BE2C (cell line): ENCODE measurements around the gene SPSB3.

Experiments used
- DNase-seq: peaks from one replicate; pipeline ENCODE4 v3.0.0-alpha.2; 2020
- H3K27me3 ChIP-seq: fragments of 250-450 bp; sonication (Bioruptor Pico); 2 replicates; pipeline ENCODE4 v1.5.1; 2020; ENCODE audit warnings: mild to moderate bottlenecking
- H3K36me3 ChIP-seq: fragments of 250-450 bp; sonication (Bioruptor Pico); 2 replicates; pipeline ENCODE4 v1.5.1; 2020; ENCODE audit warnings: mild to moderate bottlenecking
- H3K4me1 ChIP-seq: fragments of 250-450 bp; sonication (Bioruptor Pico); 2 replicates; pipeline ENCODE4 v1.5.1; 2020
- H3K4me3 ChIP-seq: 2 replicates; pipeline ENCODE4 v1.5.1; 2011; ENCODE audit warnings: low read depth, low read length
- H3K9me3 ChIP-seq: fragments of 250-450 bp; sonication (Bioruptor Pico); 2 replicates; pipeline ENCODE4 v1.5.1; 2020
- TF ChIP-seq, protein P1 (sequence below): IDR thresholded peaks from 2 replicates; pipeline ENCODE4 v1.5.1; 2012; ENCODE audit warnings: mild to moderate bottlenecking, low read depth, low read length

The SPSB3 gene

DNA sequence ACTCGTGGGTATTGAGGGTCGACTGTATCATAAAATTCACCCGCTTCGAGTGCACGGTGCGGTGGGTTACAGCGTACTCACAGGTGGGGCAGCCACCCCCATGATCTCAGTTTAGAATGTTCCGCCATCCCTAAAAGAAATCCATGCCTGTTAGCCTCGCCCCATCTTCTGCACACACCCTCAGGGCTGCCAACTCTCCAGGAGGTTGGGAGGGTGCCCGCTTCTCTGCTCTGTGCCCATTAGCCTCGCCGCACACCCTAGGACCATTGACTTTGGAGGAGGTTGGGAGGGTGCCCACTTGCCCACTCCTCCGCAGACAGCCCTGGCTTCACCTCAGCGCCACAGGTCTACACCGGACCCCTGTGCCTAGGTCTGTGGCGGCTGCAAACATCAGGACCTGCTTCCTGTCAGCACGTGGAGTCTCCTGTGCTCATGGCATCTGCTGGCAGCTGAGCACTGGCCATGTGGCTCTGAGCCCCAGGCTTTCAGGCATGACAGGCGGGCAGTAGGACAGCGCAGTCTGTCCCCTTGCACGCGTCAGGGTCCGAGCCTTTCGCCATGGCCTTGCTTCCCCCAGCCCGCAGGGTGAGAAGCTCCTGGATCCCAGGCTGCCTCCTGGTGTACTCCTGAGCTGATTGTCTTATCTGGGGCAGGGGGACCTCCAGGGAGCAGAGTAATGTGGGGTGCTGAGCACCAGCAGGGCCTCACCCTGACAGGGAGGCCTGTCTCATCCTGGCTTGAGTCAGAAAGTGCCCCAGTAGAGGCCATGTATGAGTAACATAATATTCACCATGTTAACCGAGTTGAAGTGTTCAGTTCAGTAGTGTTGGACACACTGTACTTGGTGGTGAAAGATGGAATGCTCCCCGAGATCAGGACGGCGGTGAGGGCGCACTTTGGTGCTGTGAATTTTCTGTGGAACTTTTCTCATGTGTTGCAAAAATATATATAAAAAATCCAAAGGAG is 32.9 kb downstream of the SPSB3 start:
- TF ChIP-seq, protein P1, sequence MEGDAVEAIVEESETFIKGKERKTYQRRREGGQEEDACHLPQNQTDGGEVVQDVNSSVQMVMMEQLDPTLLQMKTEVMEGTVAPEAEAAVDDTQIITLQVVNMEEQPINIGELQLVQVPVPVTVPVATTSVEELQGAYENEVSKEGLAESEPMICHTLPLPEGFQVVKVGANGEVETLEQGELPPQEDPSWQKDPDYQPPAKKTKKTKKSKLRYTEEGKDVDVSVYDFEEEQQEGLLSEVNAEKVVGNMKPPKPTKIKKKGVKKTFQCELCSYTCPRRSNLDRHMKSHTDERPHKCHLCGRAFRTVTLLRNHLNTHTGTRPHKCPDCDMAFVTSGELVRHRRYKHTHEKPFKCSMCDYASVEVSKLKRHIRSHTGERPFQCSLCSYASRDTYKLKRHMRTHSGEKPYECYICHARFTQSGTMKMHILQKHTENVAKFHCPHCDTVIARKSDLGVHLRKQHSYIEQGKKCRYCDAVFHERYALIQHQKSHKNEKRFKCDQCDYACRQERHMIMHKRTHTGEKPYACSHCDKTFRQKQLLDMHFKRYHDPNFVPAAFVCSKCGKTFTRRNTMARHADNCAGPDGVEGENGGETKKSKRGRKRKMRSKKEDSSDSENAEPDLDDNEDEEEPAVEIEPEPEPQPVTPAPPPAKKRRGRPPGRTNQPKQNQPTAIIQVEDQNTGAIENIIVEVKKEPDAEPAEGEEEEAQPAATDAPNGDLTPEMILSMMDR: no peak
- Histone ChIP-seq H3K36me3 (peaks cover 41% of the 10 kb centered on the region), H3K9me3 (no peaks in the 10 kb centered on the region), H3K4me3 (no peak overlapping the region), H3K4me1 (no peaks in the 10 kb centered on the region), H3K27me3 (no peaks in the 10 kb centered on the region)
- no peak for DNase-seq

DNA sequence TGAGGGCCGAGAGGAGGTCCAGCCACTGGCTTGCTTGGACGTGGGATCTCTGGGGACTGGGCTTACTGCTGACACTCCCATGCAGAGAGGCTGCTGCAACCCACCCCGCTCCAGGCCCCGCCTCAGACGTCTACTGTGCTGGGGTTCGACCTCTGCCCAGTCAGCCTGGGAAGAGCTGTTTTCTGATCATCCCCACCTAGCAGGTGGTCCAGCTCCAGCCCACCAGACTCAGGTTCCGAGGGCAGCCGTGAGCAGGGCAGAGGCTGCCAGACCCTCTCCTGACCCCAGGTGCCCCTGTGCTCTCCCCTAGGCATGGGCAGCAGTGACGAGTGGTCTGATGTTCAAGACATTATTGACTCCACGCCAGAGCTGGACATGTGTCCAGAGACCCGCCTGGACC is 34.4 kb downstream of the SPSB3 start:
- H3K27me3 ChIP-seq: no peaks in the 10 kb centered on the region
- H3K4me3 ChIP-seq: no peak overlapping the region
- peaks cover 41% of the 10 kb centered on the region for H3K36me3 ChIP-seq
- H3K9me3 ChIP-seq: no peaks in the 10 kb centered on the region
- no peaks in the 10 kb centered on the region for H3K4me1 ChIP-seq
- no peak for DNase-seq
- TF ChIP-seq, protein P1: no peak

DNA sequence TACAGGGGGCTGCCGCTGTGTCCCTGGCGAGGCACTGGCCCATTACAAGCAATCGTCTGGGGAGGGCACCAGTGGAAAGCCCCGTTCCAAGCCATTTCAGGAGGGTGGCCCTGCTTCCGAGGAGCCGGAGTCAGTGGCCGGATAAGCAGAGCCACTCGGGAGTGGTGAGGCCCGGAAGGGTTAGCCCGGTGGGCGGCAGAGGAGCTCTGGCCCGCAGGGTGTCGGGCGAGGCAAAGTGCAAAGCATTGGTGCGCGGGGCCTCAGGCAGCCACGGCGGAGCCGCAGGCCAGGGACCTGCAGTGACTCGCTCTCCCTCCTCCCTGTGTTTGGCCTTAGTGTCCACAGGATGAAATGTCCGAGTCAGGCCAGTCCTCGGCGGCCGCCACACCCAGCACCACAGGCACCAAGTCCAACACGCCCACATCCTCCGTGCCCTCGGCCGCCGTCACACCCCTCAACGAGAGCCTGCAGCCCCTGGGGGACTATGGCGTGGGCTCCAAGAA is 35.6 kb downstream of the SPSB3 start:
- Histone ChIP-seq H3K4me1 (no peaks in the 10 kb centered on the region), H3K9me3 (no peaks in the 10 kb centered on the region), H3K27me3 (no peaks in the 10 kb centered on the region), H3K4me3 (no peak overlapping the region), H3K36me3 (peaks cover 31% of the 10 kb centered on the region)
- TF ChIP-seq, protein P1: no peak
- DNase-seq: no peak

DNA sequence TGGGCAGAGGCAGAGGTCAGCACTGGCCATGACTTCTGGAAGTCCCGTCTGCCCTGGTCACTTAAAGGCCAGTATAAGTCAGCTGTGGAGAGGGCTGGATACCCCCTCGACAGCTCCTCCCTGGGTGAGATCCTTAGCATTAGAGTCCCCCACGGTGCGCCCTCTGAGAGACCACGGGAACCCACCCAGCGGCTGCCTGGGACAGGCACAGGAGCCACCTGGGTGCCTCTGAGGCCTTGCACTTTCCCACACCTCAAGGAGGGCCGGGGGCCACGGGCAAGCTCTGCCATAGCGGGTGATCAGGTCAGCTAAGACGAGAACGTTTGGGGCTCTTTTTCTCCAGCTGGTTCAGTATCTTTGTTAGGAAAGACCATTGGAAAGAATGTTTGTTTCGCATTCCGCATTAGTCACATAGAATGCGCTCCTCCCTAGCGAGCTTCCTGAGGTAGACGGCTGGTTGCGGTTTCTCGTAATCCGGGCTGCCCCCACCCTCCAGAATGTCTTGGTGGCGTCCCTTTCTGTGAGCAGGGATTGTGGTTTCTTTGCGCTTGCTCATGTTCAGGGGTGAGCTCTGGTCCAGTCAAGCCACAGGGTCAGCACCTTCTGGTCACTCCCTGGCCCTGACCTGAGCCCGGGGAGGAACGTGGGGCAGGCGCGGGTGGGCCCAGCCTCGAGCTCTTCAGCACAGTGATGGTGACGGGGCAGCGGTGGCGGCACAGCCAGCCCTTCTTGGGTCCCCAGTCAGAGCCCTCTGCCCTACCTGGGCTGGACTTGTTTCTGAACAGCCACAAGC is 36.3 kb downstream of the SPSB3 start:
- H3K4me3 ChIP-seq: no peak overlapping the region
- H3K4me1 ChIP-seq: no peaks in the 10 kb centered on the region
- no peak for DNase-seq
- peaks cover 29% of the 10 kb centered on the region for H3K36me3 ChIP-seq
- no peaks in the 10 kb centered on the region for H3K27me3 ChIP-seq
- no peaks in the 10 kb centered on the region for H3K9me3 ChIP-seq
- TF ChIP-seq, protein P1: no peak

DNA sequence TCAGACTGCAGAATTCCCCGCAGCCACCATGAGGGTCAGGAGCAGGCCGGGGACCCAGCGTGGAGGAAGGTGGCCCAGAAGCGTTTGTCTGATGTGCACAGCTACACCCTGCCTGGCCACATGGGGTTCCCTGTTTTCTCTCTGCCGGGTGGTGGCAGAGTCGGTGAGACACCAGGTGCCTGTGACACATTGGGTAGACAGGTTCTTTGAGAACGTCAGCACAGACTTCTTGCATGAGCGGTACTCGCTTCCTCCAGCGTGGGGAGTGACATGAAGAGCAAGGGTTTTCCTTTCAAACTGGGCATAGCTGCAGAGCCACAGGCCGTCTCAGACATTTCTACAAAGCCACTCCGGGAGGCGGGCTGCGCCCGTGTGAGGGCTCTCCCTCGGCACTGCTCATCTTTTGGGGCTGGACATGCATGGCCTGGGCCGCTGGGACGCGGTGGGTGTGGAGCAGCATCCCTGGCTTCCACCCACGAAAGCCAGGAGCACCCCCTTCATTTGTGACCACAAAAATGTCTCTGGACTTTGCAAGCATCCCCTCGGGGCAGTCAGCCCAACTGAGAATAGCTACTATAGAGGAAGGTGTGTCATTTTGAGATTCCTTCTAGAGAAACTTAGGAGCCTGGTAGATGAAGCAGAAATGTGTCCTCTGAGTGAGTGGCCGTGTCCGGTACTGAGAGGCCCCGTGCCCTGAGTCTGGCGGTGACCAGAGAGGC is 37.0 kb downstream of the SPSB3 start:
- no peaks in the 10 kb centered on the region for H3K27me3 ChIP-seq
- no peaks in the 10 kb centered on the region for H3K9me3 ChIP-seq
- TF ChIP-seq, protein P1: no peak
- H3K36me3 ChIP-seq: peaks cover 34% of the 10 kb centered on the region
- no peaks in the 10 kb centered on the region for H3K4me1 ChIP-seq
- DNase-seq: no peak
- no peak overlapping the region for H3K4me3 ChIP-seq
